Cerebellar cortex (tissue), 1 donor: ENCODE data around the gene CTDP1.

Source experiments
- DNase-seq: peaks from one replicate; pipeline ENCODE4 v3.0.0-alpha.2; 2015; ENCODE audit warnings: low spot score

CTDP1 gene

DNA sequence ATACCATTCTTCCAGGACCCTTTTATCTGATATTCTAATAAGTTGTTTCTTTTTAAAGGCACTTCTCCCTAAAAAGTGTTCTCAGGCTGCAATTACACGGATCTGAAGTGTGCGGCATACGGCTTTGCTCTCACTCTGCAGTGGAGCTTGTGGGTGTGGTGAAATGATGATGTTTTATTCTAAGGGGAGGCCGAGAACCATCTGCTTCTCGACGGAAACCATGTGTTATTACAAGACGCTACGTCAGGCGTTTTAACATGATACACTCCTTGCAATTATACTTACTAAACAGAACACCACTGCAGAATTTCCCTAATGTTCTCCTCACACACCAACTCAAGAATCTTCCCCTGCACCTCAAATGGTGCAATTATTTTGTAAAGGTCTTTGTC, 34.9 kb upstream of the CTDP1 start:
- no peak for DNase-seq

GRCh38 chr18:79645291-79645983, 34.2 kb upstream of the CTDP1 start:
- no peak for DNase-seq

DNA sequence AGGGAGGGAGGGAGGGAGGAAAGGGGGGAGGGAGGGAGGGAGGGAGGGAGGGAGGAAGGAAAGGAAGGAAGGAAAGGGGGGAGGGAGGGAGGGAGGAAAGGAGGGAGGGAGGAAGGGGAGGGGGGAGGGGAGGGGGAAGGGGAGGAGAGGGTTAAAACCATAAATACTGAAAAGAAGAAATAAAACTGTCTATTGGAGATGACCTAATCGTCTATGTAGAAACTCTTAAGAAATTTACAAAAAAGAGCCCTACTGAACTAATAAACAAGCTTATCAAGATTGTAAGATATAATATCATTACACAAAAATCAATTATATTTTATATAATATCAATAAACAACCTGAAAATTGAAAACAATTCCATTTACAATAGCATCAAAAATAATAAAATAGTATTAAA, 32.3 kb upstream of the CTDP1 start:
- DNase-seq, result no peak

DNA sequence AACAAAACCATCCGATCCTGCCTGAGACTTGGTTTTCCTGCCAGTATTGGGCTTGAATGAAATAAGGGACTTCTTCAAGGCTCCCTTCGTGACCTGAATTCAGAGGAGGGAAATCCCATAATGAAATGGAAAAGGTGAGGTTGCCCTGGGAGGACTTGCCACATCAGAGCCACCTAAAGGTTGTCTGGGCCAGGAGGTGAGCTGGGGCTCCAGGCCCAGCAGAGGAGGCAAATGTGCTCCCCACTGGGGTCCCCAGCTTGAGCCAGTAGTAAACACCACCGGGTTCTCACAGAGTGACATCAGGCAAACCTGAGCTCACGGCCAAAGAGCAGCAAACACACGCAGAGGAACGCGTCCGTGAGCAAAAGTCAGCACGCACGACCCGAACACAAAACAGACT, 28.6 kb upstream of the CTDP1 start:
- DNase-seq, result no peak

DNA sequence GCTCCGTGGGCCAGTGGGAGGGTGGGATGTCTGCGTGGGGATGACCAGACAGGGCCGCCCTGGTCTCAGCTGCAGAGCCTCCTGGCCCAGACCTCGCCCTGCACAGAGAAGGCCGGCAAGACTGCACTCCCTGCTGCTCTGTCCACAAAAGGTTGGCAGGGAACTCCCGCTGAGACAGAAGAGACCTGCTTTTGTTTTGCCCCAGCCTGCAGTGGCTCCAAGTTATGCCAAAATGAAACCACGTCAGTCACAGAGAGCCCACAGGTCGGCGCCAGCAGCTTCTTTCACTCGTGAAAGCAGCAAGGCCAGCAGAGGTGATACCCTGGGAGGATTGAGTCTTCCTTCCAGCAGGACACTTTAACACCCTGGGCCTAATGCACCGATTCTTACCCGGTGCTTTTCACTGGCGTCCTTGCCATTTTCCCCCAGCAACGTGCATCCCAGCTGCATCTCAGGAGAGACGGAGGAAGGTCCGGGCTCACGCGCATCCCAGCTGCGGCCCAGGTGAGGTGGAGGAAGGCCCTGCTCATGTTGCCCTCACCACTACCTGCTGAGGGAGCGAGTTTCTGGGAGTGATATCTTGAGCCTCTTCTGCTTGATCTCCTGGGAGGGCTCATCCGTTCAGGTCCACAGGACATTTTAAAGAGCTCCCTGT, 22.1 kb upstream of the CTDP1 start:
- DNase-seq, result no peak

GRCh38 chr18:79658366-79658765, 21.2 kb upstream of the CTDP1 start:
- DNase-seq, result no peak

- DNase-seq, result no peak
Measured at GRCh38 chr18:79659733-79660132, 19.9 kb upstream of the CTDP1 start.

GRCh38 chr18:79662034-79662433, 17.6 kb upstream of the CTDP1 start:
- DNase-seq, result no peak

DNA sequence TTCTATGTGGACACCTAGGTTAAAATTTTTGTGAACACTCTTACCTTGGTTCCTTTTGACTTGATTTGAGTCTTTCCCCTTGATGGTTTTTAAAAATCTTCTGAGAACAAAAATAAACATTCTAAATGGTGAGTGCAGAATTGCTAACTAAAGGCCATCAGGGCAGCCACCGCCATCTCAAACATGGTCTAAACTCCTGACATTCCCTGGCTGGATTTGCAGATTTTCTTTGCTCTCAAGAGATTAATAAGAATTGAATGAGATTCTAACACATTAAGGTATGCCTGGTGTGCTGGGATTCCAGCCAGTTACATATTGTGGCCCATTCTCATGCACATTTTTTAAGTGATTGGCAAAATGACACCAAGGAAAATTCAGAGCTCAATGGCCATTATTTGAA, 17.2 kb upstream of the CTDP1 start:
- DNase-seq, result no peak

GRCh38 chr18:79664525-79665125, 15.0 kb upstream of the CTDP1 start:
- DNase-seq, result no peak

DNA sequence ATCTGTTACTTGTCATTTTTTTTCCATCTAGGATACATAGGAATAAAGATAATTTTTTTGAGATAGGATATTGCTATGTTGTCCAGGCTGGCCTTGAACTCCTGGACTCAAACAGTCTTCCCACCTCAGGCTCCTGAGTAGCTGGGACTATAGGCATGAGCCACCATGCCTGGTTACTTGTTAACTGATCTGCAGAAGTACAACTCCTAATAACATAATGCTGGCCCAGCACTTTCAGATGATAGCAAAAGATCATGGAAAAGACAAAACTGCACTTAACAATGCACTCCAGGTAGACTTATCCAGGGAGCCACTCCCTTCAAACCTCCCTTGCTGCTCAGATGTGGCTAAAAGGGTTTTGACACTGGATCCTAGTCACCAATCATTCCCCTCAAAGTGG, 11.4 kb upstream of the CTDP1 start:
- DNase-seq, result no peak

DNA sequence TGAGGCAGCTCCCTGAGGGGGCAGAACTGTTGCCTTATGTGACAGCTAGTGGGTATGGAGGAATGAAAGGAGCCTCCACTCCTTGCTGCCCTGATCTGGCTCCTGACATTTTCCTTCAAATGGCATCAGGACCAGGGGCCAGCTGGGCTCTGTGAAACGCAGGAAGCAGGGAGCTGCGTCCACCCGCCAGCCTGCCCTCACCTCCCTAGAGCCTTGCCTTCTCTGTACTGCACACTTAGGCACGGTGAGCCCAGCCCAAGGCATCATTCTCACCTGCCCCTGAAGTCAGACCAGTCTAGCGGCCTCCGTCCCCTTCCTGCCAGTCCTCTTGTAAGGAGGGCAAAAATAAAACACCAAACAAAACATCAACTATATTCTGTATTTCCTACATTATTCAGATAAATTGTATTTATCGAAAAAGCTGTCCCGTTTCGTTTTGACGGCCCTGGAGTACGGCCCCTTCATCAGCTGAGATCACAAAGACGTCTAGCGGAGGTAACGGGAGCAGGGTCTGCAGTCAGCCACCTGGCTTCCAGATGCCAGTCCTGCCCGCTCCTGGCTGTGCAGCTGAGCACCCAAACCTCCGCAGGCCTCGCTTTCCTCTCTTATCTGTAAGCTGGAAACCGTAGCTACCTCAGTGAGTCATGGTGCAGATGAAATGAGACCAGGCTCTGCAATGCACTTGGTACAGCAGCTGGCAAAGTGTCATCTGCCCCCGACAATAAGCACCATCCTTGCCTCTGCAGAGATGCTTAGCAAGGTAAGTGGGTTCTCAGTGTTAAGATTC, 6.9 kb upstream of the CTDP1 start:
- no peak for DNase-seq

- no peak for DNase-seq
Measured at GRCh38 chr18:79677221-79677620, 2.4 kb upstream of the CTDP1 start.

DNA sequence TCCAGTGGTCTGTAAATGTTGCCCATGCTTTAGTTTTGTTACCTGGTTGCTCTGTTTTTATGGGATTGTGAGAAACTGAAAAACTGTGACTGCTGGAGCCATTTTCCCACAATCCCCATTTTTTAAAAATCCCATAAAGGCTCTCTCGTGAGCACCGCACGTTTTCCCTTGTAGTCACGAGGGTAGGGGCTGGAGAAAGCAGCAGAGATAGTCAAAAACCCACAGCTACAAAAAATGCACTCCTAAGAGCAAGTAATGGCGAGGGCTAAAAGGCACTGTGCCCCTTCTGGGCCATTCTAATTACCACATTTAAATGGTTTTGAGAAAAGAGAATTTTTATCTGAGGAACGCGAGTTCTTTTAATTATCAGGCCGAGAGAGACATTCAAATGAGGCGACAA, 1.8 kb upstream of the CTDP1 start:
- no peak for DNase-seq

GRCh38 chr18:79678665-79679551, 695 bp upstream of the CTDP1 start:
- peak; percentile 99 for DNase-seq

DNA sequence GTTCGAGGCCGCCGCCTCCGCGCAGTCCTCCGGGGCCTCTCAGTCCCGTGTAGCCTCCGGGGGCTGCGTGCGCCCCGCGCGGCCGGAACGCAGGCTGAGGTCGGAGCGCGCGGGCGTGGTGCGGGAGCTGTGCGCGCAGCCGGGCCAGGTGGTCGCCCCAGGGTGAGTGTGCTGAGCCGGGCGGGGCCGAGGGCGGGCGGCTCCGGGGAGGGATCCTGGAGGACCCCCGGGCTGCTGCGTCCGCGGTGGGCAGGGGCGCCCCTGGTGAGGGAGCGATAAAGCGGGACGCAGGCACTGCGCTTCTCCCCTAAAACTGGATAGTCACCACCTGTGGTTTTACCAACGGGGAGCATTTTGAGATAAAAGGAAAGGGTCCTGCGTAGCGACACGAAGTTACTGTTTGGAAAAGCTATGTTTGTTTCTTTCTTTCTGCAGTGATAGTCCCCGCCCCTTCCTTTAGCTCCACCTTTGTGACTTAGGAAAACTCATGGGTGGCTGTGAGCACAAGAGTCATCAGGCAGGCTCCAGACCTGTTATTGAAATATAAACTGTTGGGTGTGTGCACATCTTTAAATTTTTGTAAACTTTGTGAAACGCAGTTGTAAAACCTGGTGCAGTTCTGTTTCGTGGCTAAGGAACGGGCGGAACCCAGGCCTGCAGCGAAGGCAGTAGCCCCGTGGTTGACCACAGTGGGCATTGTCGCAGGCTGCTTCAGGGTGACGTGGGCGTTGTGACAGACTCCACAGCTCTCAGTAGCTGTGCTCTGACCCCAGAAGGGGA, 687 bp downstream of the CTDP1 start:
- DNase-seq, result peak; percentile 21

DNA sequence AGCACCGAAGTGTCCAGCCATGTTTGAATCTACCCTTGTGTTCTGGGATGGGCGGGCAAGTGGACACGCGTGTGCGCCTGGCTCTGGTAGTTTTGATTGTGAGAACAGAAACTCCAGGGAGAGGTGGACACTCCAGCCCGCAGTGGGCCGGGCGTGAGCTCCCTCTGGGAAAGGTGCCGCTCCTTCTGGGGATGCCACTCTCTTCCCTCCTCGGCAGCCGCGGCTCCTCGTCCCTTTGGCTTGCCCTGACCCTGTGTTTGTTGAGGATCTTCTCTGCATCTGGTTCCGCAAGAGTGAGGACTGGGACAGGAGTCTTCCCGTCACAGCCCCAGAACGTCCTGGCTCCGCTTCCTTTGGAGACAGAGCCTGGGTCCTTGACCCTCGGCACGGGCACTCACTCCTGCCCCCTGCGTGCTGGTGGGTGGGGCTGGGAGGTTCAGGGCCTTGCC, 1.3 kb downstream of the CTDP1 start:
- DNase-seq, result no peak

- no peak for DNase-seq
Measured at GRCh38 chr18:79681484-79682387, 2.1 kb downstream of the CTDP1 start.

DNA sequence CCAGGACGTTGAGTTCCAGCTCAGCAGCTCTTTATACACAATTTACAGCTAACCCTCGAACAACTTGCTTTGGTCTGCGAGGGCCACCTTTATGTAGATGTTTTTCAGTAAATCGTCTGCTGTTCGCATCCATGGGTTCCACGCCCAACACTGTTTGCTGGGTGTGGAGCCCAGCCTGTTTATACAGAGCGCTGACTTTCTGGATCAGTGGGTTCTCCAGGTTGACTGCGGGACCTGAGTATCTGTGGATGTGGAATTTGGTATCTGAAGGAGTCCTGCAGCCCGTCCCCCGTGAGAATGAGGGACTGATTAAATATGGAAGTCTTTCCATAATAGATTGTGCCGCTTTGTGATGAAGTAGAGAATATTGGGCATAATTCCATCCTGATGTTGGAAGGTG, 2.9 kb downstream of the CTDP1 start:
- no peak for DNase-seq
